NOMO-1 (cell line): ENCODE measurements around the gene CPEB1.
"Not testable (repeated sequence)": the region's sequence is repeated elsewhere in the genome, so short reads cannot be mapped to it uniquely, and the experiment has no call there.

Source experiments
- DNase-seq, 2 experiments: peaks; one replicate each; lab custom pipeline; 2025; ENCODE audit not compliant: unreplicated experiment in 2 of 2; lab: John Stamatoyannopoulos, UW

The CPEB1 gene

DNA sequence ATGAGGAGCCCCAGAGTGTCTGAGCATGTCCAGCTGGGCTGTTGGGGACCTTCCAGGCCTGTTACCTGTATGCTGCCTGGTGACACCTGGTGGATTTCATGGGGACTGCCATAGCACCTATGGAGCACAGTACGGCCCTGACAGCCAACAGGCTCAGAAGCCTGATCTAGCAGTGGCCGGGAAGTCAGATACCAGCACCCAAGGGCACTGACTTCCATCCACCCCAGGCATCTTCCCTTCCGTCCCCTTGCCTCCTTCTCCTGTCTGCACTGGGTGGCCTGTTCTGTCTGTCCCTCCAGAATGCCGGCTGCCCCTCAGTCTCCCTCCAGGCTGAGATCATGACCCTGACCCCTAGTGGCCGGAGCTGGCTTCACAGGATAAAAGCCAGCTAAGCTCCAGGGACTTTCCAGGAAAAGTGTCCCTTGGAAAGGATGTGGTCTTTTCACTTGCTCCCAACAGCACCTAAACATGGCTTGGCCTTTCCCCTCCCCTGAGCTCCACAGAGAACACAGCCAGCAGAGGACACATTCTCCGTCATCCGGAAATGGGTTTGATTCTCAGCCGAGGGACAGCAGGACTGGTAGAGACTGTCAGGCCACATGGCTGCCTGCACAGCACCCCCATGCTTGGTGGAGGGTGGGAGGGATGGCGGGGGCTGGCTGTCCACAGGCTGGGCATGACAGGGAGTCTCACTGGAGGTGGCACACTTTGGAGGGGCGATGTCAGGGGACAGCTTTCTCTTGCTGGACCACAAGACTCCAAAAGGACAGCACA lies 116.4 kb downstream of the CPEB1 start:
- no peak for DNase-seq

DNA sequence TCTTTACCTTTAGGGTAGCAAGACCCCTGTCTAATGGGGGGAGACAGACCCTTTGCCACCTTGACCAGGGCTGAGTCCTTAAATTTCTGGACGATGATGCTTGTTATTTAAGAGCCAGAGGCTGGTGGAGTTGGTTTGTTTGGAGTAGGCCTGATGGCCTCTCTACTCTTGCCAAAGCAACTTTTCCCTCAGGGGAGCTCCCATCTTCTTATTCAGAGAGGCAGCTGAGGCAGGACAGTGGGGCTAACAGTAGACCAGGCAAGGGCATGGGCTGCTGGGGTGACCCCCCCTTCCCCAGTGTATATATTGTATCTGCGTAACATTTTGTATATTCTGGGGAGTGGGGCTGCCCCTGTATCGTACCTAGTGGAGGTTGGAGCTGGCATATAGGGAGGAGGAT lies 117.2 kb downstream of the CPEB1 start:
- DNase-seq, result no peak

DNA sequence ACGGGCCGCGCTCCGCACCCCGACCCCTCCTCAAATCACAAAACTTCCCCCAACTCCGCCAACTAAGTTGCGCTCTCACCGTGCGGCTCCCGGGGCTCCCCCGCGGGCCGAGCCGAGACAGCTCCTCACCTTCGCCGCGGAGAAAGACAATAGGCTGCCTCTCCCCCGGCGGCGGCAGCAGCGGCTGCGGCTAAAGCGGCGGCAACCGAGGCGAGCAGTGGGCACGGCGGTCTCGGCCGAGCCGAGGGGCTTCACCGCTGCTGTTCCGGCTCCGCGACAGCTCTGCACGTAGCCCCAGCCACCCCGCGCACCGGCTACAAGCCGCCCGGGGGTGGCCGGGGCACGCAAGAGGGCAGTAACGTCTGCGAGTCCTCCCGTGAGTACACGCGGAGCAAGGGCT lies 133.6 kb downstream of the CPEB1 start:
- DNase-seq, result not testable (repeated sequence)

DNA sequence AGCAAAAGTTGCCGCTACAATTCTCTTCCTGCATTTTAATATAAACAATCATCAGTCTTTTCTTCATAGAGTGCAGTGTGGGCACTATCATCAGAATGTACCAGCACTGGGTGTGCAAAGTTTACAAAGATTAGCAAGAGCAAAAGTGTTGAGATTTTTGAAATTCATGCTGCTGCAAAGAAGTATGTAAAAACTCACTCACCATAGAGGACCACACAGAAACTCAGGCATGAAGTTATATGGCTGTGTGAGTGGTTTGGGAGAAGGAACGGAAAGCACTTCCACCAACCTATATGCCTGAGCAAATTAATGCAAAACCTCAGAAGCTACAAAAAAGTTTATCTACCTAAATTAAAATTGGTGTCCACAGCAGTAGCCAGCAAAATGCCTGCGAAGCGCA lies 139.5 kb downstream of the CPEB1 start:
- DNase-seq, result not testable (repeated sequence)

DNA sequence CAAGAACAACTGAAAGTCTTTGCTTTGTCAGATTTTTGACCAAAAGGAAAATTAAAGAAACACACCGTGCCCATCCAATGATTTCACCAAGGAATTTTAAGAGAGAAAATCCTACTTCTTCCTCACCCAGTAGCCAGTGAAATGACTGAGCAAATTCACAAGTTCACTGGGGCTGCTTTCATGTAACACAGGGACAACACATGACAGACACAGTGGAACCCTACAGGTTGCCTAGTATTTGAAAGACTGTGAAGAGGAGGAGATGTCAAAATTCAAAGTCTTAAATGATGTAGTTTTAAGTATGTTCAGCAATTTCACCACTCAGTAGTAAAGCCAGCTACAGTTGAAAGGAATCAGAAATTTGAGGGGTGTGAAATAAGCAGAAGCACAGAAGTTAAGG lies 140.1 kb downstream of the CPEB1 start:
- DNase-seq, result not testable (repeated sequence)

DNA sequence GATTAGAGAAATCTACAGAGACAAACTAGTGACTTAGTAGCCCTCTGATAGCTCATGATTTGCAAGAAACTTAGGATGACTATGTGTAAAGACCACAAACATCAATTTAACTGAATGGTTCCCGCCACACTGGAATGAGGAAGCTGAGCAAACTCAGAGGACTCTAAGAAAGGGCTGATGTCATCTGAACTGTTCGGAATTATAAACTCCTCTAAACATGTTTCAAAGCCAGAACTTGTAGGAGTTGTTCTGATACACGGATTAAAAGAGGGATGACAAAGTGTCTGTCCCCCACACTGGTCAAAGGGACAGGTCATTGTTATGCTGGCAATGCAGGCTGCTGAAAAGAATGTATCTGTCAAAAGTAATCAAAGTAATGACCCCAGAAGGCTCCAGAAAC lies 141.3 kb downstream of the CPEB1 start:
- not testable (repeated sequence) for DNase-seq

DNA sequence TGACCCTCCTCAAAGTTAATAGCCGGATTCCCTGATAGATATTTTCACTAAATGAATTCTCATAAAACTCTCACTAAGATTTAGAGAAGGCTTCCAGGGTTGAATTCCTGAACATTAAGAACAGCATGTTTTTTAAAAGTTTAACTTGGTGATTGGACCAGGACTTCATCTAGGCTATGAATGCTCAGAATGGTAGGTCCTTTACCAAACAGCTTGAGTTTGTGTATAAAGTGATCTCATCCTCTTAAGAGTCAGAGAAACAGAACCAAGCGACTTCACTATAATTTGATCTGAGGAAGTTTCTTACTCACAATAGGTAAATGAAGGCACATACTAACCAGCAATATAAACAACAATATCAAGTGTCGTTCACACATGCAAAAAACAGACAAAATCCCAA lies 143.1 kb downstream of the CPEB1 start:
- DNase-seq, result not testable (repeated sequence)

DNA sequence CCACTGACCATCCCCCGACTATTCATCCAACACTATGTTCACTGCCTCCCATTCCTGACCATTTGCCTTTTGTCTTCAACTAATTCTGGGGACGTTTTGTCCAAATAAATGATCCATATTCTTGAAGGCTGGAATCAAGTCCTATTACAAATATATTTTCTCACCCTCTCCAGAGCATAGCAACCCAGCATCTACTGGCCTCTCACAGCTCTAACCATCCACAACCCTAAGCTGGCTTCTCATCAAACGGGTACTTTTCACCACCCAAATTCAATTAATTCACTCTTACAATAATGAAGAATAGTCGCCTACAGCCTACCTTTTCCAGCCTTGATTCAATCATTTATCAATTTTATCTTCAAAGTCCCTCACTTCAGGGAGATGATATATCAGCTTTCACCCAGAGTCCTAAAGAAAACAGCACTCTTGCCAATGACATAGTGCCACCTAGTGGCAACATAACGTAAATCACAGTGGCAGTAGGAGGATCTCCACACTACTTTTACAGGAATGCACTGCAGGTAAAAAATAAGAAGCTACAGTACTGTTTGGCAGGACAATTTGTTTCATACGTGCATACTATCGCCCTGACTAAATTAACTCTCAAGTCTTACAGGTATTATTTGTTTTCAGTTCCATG lies 144.3 kb downstream of the CPEB1 start:
- DNase-seq, result not testable (repeated sequence)

DNA sequence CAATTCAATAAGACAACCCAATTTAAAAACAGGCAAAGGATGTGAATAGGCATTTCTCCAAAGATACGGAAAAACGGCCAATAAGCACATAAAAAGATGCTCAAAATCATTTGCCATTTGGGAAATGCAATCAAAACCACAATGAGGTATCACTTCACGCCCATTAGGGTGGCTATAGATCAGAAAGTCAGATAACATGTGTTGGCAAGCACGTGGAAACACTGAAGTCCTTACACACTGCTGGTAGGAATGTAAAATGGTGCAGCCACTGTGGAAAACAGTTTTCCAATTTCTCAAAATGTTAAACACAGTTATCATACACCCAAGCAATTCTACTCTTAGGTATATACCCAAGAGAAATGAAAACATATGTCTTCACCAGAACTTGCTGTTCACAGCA lies 146.4 kb downstream of the CPEB1 start:
- not testable (repeated sequence) for DNase-seq

DNA sequence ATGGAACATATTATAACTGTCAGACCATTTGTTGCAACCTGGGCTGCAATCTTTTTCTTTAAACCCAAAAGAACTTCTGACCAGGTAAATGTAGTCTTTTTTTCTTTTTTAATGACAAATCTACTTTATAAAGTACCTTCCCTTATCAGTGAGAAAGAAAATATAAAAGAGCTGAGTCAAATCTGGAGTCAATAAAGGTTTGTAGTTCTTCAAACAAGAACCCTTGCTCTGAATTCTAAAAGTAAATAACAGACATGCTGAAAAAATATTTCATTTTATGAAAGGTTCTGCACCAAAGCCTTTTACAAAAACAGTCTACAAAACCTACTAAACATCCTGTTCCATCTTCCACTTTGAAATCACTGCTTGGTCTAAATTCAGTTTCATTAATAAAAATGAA lies 149.2 kb downstream of the CPEB1 start:
- DNase-seq, result not testable (repeated sequence)
